WI38 (cell line): Measurements from ENCODE around the gene TMEM132C.

ENCODE experiments used
- H3K4me3 ChIP-seq: 2 replicates; pipeline ENCODE4 v1.5.1; 2011; ENCODE audit warnings: low read depth, mild to moderate bottlenecking, control low read depth, low read length
- TF ChIP-seq, protein P1 (sequence below): IDR thresholded peaks from 2 replicates; pipeline ENCODE4 v1.5.1; 2012; ENCODE audit warnings: low read depth, mild to moderate bottlenecking, control low read depth, low read length

The TMEM132C gene

DNA sequence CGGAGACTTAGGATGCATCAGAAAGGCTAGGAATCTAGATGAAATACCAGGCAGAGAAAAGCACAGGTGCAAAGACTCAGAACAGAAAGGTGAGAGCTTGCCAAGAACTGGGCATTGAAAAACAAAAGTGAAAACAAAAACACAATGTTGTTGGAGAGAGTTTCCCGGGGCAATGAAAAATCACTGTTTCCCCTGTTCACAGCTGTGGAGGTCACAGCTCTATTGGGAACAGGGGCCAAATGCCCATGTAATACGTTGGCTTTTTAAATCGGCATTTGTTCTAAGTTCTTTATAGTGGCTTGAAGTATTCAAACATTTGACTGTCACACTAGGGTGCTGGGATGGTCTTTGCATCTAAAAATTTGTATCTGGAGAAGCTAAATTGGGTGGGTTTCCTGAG is 448.5 kb downstream of the TMEM132C start:
- TF ChIP-seq, protein P1, sequence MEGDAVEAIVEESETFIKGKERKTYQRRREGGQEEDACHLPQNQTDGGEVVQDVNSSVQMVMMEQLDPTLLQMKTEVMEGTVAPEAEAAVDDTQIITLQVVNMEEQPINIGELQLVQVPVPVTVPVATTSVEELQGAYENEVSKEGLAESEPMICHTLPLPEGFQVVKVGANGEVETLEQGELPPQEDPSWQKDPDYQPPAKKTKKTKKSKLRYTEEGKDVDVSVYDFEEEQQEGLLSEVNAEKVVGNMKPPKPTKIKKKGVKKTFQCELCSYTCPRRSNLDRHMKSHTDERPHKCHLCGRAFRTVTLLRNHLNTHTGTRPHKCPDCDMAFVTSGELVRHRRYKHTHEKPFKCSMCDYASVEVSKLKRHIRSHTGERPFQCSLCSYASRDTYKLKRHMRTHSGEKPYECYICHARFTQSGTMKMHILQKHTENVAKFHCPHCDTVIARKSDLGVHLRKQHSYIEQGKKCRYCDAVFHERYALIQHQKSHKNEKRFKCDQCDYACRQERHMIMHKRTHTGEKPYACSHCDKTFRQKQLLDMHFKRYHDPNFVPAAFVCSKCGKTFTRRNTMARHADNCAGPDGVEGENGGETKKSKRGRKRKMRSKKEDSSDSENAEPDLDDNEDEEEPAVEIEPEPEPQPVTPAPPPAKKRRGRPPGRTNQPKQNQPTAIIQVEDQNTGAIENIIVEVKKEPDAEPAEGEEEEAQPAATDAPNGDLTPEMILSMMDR = no peak
- H3K4me3 ChIP-seq = no peak overlapping the region

DNA sequence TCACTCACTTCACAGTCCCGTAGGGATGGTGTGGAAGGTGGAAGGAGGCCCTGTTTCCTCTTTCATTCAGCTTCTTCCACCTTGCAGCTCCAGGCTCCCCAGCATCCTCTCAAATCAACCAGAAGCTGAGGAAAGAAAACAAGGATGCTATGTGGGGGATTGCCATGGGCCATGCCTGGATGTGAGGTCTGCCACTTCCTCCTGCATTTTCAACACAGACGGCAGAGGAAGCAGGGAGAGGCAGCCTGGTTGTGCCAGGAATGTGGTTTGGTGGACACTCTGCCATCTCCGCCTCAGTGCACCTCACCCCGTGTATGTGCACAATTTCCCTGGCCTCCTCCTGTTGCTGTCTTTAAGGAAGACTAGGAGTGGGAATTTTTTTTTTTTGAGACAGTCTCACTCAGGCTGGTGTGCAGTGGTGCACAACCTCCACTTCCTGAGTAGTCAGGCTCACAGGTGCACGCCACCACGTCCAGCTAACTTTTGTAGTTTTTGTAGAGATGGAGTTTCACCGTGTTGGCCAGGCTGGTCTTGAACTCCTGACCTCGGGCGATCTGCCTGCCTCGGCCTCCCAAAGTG is 457.6 kb downstream of the TMEM132C start:
- TF ChIP-seq, protein P1 = no peak
- H3K4me3 ChIP-seq = no peak overlapping the region

DNA sequence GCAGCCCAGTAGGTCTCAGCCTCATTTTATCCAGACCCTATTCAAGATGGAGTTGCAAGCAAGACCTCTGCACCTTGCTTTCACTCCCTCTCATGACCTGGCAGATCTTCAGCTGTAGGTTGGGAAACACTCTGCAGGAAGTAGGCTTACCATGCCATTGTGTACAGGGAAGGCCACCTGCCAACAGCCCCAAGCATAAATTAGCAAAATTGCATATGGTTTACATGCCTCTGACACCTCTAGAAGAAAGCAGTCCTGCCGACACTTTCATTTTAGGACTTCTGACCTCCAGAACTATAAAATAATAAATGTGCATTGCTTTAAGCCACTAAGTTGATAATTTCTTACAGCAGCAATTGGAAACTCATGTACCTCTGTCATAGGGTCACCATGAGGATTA is 459.9 kb downstream of the TMEM132C start:
- H3K4me3 ChIP-seq = no peak overlapping the region
- TF ChIP-seq, protein P1 = no peak

DNA sequence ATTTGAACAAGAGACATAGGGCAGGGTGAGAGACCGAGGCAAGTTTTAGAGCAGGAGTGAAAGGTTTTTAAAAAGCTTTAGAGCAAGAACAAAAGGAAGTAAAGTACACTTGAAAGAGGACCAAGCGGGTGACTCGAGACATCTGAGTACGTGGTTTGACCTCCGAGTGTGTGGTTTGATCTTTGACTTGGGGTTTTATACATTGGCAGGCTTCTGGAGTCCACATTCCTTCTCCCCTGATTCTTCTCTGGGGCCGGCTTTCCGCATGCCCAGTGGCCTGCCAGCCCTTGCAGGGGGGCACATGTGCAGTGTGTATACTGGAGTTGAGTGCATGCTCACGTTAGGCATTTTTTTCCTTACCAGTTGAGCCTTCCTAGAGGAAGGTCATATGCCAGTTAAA is 460.5 kb downstream of the TMEM132C start:
- no peak overlapping the region for H3K4me3 ChIP-seq
- TF ChIP-seq, protein P1 = no peak

DNA sequence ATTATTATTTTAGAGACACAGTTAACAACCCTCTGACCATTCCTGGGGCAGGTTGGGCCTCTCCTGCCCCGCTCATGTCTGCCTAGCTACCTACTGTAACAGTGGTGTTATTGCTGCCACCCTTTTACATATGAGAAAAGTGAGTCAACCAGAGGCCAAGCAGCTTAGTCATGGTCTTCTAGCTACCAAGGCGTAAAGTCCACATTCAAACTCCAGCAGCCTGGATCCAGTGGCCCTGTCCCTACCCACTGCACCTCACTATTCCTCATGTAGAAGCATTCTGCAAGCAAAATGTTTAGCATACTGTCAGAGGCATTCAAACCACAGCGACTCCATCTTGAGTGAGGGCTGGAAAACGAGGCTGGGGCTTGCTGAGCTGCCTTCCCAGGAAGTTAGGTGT is 461.0 kb downstream of the TMEM132C start:
- TF ChIP-seq, protein P1 = no peak
- no peak overlapping the region for H3K4me3 ChIP-seq

DNA sequence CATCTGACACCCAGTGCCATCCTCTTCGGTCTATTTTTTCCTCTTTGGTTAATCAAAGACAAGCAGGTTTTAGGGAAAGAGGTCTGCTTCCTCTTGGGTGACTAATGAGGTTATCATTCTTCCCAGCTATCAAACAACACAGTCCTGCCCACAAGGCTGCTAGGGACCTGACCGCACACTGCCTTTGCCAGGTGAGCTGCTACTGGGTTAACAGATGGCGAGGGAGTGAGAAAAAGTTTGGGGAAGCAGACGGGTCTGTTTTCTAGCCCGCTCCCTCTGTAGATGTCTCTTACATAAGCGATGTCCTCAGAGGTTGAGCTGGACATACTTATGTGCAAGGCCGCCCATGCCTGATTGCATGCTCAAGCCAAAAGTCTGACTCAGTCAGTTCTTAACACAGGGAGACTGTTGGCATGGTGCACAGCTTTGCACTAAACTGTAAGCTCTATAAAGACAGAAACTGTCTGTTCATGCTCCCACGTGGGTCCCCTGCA is 462.7 kb downstream of the TMEM132C start:
- TF ChIP-seq, protein P1 = no peak
- no peak overlapping the region for H3K4me3 ChIP-seq

DNA sequence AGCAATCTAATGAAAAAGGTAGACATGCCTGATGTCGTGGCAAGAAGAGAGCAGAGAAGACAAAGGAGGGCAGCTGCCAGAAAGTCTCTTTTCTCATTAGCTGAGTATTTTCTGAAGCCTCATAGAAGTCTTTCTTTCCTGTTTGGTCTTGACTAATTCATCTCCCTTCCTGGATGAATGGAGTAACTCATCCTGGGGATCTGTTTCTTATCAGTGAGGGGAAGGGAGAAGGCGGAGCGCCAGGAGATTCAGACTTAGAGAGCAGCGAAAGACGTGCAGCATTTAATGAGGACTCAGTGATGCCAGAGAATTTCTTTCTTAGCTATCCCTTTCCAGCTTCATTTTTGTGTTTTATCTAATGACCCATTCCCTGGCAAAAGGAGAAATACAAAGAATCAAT is 467.4 kb downstream of the TMEM132C start:
- TF ChIP-seq, protein P1 = no peak
- no peak overlapping the region for H3K4me3 ChIP-seq
